VCaP (cell line): Measurements from ENCODE around the gene ENHO.

Source experiments
- H3K27ac ChIP-seq: fragments of 450-650 bp; 2 replicates; pipeline ENCODE4 v1.5.1; 2017
- CTCF ChIP-seq: fragments of 450-650 bp; conservative IDR thresholded peaks from 2 replicates; pipeline ENCODE4 v1.5.1; 2017; ENCODE audit warnings: mild to moderate bottlenecking, moderate library complexity

Gene ENHO

GRCh38 chr9:34503406-34503805 is 19.4 kb downstream of the ENHO start:
- TF ChIP-seq CTCF = 0 out of 2 replicates have a peak, but pooled peaks have one; percentile 2
- H3K27ac ChIP-seq = peak overlapping the region; percentile 76

- H3K27ac ChIP-seq = peak overlapping the region; percentile 76
- peak; percentile 21; the same call in 1 of the 2 replicates for TF ChIP-seq CTCF
Measured at GRCh38 chr9:34502891-34503290, 19.9 kb downstream of the ENHO start.

GRCh38 chr9:34502471-34502870 is 20.3 kb downstream of the ENHO start:
- TF ChIP-seq CTCF = no peak
- H3K27ac ChIP-seq = peak overlapping the region; percentile 76

GRCh38 chr9:34501889-34502425 is 20.8 kb downstream of the ENHO start:
- TF ChIP-seq CTCF = no peak
- peak overlapping the region; percentile 76 for H3K27ac ChIP-seq

- no peak for TF ChIP-seq CTCF
Measured at GRCh38 chr9:34501372-34501771, 21.4 kb downstream of the ENHO start.

GRCh38 chr9:34500623-34501267 is 22.0 kb downstream of the ENHO start:
- peak; percentile 99 for TF ChIP-seq CTCF
- H3K27ac ChIP-seq = no peak overlapping the region

More at GRCh38 chr9:34501372-34501771, 21.4 kb downstream of the ENHO start:
- H3K27ac ChIP-seq = peak overlapping the region; percentile 76

- no peak overlapping the region for H3K27ac ChIP-seq
- no peak for TF ChIP-seq CTCF
Measured at GRCh38 chr9:34499076-34499475, 23.7 kb downstream of the ENHO start.
